NCI-H1105 treated with DMSO at 0.1 percent for 48 hours (cell line): ENCODE measurements around the gene SMTNL2.

ENCODE experiments used
- DNase-seq: peaks from one replicate; lab custom pipeline; 2025; lab: John Stamatoyannopoulos, UW

SMTNL2 gene

DNA sequence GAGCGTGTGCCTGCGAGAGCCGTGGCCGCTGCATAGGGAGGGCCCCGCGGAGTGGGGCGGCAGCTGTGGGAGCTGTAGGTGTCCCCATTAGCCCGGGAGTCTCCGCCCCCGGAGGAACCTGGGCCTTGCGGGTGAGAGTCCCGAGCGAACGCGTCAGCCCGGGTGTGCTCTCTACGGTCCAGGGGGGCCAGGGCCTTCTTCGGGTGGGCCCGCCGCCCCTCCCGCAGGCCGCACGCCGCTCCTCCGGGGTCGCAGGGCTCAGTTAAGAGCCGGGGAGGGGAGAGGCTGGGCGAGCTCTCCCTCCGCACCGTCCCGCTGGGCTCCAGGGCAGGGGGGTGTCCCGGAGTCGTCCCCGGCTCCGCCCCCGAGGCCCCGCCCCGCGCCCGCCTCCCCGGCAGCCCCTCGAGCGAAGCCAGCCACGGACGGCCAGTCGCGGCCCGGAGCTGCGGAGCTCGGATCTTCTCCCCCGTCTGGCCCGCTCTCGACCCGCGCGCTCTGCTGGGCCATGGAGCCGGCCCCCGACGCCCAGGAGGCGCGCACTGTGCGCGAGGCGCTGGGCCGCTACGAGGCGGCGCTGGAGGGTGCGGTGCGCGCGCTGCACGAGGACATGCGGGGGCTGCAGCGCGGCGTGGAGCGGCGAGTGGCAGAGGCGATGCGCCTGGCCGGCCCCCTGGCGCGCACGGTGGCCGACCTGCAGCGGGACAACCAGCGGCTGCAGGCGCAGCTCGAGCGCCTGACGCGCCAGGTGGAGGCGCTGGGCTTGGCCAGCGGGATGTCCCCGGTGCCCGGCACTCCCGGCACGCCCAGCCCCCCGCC is at the start of gene SMTNL2:
Gene SMTNL2, plus strand, starts transcription at position 429 of the 816 bp plus-strand sequence. Its CDS starts 77 bp downstream, at position 506.
- DNase-seq: peak; percentile 30

DNA sequence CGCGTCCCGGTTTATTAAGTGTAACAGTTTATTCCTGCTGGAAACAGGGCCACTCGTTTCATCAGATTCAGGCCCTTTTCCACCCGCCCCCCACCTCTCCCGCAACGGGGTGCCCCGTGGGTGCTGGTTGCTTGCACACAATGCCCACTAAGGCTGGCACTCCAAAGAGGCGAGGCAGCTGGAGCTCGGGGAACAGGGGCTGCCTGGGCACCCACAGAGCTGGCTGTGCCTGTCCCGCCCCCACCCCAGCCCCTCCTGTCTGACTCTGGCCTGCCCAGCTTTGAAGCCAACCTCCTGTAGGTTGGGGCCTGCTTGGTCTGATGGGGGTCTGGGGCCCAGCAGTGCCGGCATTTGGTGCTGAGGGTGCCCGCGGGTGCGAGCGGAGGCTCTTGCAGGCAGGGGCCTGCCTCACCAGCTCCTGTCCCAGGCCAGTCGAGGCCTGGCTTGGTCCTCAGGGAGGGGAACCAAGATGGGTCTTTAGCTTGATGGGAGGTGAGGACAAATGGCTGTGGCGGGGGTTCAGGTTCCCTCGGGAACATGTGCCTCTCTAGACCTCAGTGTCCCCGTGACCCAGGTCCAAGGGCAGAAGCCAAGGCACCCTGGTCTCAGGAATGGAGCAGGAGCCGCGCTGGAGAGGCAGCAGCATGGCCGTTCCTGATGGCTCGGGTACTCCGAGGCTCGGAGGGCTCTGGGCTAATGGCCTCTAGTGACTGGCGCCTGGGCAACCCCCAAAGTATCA is 49.2 kb upstream of the SMTNL2 start:
- DNase-seq: no peak

DNA sequence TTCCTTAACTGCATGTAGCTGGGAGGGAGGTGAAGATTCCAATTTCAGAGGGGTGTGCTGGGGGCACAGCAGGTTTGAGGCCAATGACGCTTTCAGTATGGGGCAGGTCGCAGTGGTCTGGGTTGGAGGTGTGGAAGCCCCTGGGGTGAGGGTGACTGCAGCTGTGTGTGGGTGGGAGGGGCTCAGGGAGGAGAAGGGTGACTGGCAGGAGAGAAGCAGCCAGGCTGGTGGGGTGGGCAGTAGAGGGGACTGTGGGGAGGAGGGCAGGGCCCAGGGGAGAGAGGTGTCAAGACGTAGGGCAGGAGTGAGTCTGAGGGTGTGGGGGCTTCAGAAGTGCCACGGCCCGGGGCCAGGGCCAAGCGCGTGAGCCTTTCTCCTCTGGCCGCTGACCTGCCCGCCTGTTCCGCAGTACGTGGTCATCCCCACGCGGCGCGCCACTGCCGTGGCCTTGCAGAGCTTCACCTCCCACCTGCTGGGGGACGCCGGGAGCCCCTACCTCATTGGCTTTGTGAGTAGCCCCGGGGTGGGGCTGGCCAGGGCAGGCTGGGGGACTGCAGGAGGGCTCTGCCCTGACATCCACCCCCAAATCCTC is 48.6 kb upstream of the SMTNL2 start:
- no peak for DNase-seq

DNA sequence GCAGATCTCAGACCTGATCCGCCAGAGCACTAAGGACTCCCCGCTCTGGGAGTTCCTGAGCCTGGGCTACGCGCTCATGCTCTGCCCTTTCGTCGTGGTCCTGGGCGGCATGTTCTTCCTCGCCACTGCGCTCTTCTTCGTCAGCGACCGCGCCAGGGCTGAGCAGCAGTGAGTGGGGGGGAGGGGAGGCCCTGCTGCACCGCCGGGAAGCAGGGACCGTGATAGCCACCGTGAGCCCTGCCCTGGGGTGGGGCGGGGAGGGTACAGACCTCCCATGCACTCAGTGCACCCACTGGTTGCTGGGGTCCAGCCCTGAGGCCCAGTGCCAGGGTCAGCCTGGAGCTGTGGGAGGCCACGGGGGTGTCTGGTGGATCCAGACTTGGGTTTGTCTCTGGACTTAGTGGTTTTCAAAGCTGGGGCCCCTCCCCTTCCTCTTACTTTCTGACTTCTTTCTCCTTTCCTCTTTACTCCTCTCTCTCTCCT is 48.0 kb upstream of the SMTNL2 start:
- DNase-seq: no peak

DNA sequence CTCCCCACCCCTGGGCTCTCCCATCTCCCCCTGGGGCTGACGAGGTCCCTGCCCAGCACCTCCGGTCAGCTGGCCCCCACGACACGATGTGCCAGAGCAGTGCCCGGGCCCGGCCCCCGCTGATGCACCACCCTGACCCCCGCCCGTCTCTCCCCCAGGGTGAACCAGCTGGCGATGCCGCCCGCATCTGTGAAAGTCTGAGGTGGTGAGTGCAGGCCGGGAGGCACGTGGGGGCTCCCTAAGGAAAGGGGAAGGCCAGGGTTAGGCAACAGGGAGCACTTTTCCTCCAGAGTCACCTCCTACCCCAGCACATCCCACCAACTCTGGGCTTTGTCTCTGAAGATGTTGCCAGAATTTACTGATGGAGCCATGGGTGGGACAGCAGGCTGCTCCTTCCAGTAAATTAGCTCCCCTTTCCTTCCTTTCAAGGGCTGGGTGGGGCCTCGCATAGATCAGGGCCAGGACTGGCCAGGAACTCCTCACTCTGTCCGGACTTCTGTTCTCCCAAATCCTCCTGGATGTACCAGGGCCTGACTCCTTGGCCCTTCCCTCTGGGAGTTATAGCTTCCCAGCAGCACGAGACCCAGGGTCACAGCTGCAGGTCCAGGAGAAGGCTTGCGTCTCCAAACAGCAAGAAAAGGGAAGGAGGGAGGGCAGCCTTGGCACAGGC is 47.5 kb upstream of the SMTNL2 start:
- DNase-seq: no peak

DNA sequence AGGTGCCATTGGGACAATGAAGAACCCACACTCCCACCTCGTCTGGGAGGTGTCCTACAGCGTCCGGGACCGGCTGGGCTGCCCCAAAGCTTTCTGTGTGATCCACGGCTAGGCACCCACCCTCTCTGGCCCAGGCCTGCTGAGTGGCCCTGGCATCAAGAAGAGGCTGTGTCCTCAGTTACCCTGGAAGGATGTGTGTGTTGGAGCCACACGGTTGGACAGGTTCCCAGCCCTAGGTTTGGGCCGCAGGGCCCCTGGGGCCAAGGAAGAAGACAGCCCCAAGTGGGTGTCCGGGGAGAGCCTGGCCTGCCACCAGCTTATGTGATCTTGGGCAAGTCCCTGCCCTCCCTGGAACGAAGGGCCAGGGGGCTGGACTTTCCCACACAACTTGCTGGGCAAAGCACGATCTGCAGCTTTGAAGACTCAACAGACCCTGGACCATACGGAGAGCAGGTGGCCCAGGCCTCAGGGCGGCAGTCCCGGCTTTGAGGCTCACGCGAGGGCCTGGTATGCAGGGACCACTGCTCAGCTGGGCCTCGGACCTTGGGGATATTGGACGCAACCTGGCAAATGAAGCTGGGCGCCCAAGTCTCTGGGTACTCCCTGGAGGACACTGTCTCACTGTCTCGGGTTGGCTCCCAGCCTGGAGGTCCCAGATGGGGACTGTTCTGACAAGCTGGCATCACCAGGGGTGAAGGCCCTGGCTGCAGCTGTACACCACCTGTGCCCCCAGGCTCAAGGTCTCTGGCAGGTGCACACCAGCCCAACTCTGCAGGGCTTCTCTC is 46.7 kb upstream of the SMTNL2 start:
- DNase-seq: no peak

DNA sequence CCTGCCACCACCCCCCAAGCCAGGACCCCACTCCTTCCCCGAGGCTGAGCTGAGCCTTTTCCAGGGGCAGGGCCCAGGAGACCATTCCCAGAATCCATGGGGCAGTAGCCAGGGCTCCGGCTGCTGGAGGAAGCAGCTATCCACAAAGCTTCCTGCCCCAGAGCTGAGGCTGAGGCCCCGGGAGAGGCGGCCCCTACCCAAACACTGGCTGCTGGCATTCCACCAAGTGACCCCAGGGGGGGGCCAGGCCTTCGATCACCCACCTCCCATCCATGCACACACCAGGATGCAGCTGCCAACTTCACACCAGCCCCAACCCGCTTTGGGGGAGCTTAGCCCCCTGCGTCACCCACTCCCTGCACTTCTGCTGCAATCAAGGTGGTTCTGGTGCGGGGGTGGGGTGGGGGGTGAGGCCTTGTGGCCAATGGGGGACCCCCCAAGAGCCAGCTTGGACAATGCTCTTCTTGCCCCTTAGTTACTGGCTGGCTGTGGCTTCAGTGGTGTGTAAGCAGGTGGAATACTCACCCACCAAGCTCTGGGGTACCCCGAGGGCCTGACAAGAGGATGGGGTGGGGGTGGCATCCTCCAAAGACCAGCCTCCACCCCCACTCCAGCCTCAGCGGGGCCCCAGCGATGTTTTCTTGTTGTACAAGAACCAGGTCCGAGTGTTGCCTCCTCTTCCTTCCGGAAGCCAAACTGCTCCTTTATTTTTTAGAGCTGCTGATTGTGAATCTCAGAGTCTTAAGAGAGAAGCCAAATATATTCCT is 45.9 kb upstream of the SMTNL2 start:
- DNase-seq: no peak

DNA sequence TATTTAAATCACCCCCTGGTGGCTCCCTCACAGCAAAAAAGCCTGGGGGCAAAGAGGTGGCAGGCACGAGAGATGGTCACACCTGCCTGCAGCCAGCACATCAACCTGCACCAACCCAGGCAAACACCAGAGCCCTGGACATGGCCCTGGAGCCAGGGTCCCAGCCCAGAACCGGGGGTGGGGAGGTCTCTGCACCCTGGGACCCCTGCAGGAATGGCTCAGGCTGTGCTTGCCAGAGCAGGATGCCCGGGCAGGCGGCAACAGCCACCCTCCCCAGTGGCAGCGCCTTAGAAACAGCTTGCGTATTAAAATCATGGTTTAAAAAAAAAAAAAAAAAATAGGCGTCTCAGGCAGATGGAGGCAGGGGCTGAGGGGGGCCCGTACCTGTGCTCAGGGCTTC is 45.3 kb upstream of the SMTNL2 start:
- DNase-seq: no peak

DNA sequence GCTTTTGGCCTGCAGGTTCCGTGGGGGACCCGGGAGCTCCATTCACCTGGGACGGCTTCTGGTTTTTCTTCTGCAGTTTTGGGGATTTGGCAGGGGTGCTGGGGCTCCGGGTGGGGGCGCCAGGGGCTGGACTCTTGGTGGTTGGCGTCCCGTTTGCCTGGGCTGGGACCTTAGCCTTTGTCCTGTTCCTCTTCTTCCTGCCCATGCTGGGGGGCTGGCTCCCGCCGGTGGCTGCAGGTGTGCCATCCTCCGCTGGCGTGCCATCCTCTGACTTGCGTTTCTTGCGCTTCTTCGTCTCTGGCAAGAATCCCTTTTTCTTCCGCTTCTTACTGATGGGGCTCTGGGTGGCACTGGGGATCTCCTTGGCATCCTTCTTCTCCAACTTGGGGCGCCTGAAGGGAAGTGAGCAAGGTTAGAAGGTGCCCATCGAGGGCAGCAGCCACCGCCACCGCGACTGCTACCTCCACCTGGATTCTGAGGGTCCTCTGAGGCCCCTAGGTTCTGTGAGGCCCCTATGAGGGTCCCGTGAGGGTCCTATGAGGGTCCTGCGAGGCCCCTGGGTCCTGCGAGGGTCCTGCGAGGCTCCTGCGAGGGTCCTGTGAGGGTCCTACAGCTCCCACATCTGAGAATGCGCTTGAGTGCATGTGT is 44.6 kb upstream of the SMTNL2 start:
- no peak for DNase-seq

DNA sequence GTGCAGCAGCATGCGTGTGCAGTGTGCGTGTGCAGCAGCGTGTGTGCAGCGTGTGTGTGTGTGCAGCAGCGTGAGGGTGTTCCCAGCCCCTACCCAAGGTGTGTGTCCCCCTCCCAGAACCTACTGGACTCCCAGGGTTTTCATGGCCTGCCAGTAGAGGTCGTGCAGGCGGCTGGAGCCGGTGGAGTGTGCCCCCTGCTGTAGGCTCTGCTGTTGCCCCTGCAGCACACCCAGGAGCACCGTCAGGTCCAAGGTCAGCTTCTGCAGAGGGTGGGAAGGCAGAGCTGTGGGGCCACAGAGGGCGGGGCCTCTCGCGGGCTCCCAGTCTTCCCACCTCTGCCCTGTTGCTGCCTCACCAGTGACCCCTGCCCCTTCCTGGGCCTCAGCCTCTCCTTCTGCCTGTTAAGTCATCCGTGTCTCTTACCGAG is 44.1 kb upstream of the SMTNL2 start:
- DNase-seq: no peak

DNA sequence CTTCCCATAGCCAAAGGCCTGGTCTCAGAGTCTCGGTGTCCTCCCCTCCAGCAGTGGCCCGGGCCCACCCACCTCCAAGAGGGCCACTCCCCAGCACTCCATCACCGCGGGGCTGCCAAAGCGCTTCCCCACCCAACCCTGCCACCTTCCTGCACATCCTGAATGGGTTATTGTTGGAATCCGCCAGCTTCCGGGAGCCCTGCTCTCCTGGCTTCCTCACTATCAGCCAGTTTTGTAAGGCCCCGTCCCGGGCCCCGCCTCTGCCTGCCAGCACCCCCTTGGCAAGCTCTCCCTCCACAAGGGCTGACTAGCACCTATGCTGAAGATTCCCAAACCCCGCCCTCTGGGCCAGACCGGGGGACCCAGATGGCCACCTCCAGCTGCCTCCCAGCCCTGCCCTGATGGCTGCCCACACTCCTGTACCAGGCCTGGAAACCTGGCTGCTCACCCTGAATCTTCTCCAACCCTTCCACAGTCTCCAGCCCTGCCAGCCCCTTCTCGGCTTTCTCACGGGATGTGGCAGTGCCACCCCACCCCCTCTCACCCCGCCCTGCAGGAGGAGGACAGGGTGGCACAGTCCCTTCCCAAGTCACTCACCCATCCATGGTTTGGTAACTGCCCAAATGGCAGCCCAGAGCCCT is 43.5 kb upstream of the SMTNL2 start:
- DNase-seq: no peak

DNA sequence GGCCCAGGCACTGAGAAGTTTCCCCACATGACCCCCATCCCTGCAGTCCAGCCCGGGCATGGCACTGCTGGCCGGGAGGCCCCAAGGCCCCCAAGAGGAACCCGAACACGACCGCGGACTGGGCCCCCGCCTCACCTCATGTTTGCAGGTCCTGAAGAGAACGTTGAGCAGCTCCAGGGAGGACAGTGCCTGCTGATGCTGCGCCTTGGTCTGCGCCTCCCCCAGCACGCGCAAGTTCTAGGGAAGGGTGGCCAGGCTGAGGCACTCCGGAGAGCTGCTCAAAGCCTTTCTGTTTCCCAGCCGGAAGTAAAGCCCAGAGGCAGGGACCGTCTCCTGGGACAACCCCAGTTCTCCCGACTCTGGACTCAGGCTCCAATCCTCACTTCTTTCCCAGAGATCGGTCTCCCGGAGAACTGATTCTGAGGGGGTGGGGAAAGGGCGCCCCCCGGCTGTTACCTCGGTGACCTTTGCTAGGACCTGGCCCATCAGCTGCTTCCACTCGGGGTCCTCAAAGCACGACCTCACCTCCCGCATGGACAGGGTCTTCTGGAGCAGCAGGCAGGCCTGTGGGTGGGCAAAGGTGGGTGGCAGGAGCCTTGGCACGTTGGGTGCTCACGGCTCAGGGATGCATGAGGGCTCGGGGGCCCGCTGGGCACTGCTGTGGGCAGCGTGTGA is 42.9 kb upstream of the SMTNL2 start:
- DNase-seq: no peak

DNA sequence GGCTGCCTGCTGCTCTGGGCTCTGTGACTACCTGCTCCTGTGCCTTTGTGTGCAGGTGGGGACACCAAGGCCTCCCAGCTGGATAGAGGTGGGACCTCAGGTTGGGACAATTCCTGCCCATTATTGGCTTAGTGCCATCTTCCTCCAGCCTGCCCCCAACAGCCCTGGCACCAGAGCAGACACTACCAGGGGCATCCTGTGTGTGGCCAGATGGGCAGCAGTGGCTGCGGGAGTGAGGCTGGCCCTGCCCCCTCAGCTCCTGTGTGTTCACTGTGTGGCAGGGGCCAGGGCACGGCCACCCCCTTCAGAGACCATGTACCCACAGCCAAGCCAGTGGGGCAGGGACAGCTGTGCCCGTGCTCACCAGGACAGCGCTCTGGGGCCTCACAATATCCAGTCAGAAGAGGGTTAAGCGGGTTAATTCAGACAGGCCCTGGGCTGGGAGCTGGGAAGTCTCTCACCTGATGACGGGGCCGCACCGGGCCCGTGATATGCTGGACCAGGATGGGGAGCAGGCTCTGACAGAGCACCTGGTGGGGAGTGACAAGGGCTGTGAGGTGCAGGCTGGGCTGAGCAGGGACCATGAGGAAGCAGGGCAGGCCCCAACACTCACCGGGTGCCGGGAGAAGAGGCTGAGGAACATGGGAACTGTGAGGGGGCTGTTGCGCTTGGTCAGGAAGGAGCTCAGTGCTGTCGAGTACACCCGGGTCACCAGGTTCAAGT is 42.2 kb upstream of the SMTNL2 start:
- DNase-seq: no peak

DNA sequence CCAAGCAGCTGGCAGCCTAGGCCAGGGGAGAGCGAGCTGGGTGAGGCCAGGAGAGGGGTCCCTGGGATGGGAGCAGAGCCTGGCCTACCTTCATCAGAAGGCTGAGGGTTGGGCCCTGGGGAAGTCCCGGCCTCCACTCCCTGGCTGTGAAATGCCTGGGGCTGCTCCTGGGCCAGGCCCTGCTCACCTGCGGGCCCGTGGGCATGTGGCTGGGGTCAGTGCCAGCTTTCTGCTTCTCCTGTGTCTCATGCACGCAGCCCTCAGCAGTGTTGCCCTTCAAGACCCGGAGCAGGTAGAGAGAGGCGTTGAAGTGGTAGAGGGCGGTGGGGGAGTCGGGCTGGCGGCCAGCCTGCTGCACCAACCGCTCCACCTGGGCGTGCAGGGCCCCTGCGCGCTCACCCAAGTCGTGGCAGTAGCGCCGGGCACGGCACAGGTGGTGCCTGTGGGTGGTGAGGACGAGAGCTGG is 41.6 kb upstream of the SMTNL2 start:
- no peak for DNase-seq

DNA sequence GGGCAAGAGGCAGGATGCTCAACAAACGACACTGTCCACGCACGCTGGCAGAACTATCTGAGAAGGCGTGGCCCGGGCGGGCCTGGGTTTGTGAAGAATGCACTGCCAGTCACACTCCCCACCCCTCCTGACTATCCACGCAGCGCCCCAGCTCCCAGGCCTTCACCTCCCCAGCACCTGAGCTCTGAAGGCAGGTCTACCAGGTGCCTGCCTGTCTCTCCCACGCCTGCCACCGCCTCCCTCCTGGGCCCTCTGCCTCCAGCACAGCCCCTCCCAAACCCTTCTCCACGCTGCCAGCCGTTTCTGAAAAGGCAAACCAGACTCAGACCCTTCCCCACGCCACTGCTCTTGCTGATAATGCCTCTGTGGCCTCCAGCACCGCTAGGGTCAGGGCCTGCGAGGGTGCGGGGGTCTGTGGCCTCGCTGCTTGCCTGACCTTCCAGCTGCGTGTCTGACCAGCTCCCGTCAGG is 40.7 kb upstream of the SMTNL2 start:
- DNase-seq: no peak

DNA sequence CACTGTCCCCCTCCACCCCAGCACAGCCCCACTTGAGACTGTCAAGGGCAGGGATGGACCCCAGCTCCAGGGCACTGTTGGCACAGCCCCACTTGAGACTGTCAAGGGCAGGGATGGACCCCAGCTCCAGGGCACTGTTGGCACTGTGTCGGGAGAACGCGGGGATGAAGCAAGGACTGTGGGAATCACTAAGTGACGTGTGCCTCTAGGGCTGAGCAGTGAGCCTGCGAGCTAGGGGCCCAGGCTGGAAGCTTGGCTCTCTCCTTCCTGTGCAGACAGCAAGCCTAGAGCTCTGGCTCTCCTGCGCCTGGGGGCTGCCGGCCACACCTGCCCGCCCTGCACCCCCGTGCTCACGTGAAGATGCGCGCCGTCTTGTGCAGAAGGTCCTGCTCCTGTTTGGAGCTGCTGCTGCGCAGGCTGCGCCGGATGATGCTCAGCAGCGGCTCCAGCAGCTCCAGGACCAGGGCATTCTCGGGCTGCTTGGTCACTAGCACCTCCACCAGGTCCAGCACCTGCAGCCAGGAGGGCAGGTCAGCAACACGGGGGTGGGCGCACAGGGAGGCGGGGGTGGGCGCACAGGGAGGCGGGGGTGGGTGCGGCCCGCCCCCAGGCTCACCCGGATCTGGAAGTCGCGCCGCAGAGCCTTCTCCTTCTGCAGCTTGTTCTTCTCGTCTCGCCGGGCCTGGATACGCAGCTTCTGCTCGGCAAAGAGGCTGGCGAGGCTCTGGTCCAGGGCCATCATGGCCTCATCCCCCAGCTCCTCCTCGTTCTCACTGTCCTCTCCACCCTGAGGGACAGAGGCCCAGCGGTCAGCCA is 40.0 kb upstream of the SMTNL2 start:
- DNase-seq: no peak

DNA sequence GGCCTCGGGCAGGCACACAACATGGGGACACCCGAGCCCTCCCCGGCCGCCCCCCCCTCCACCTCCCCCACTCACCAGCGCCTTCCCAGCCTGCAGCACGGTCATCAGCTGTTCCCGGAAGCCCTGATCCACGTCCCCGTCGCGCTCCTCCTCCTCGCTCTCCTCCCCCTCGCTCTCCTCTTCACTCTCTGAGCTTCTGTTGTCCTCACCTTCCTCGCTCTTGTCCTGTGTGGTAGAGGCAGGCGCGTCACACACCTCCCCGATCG is 39.4 kb upstream of the SMTNL2 start:
- no peak for DNase-seq
